ENCODE data around the gene FNDC5. TPM values are rescaled to one million over a fixed set of nuclear protein-coding genes. Genes with fewer than 3 reads are reported as not detected.

FNDC5 gene
- total and polyA plus RNA-seq, 2 of the 13 experiments (the other 11 are each of a cell fraction or from before 2014, with no cell fraction given): 1.4 to 3.1 TPM

- TF ChIP-seq DMTF1 (CRISPR knock-in tag; IDR thresholded peaks at IDR 0.05): no peak; the same call in 1 of the 2 replicates
- no peak for TF ChIP-seq SSRP1 (CRISPR knock-in tag; IDR thresholded peaks at IDR 0.05)
- no peak for TF ChIP-seq GLI4 (CRISPR knock-in tag; IDR thresholded peaks at IDR 0.05; ENCODE audit: borderline replicate concordance)
- TF ChIP-seq KDM3A (CRISPR knock-in tag; IDR thresholded peaks at IDR 0.05; ENCODE audit: low read depth): peak; percentile 94
- TF ChIP-seq ZNF331 (CRISPR knock-in tag; IDR thresholded peaks at IDR 0.05): peak; percentile 97
- TF ChIP-seq PHB2 (IDR thresholded peaks at IDR 0.05; ENCODE audit: partially characterized antibody): no peak
- 0 out of 2 replicates have a peak, but pooled peaks have one; percentile 51 for TF ChIP-seq ZNF766 (CRISPR knock-in tag; IDR thresholded peaks at IDR 0.05; ENCODE audit: borderline replicate concordance)
- peak; percentile 78; the same call in 1 of the 2 replicates for TF ChIP-seq ZNF589 (CRISPR knock-in tag; conservative IDR thresholded peaks at IDR 0.05)
- peak; percentile 72; the same call in 1 of the 2 replicates for TF ChIP-seq ZBTB33 (CRISPR knock-in tag; IDR thresholded peaks at IDR 0.05)
- TF ChIP-seq NR0B2 (CRISPR knock-in tag; IDR thresholded peaks at IDR 0.05): peak; percentile 95
- TF ChIP-seq ZNF460 (CRISPR knock-in tag; IDR thresholded peaks at IDR 0.05; ENCODE audit: borderline replicate concordance): no peak; the same call in 1 of the 2 replicates
- TF ChIP-seq RFX5 (IDR thresholded peaks at IDR 0.05; ENCODE audit: low read depth, low read length): no peak
- peak; percentile 86 for TF ChIP-seq GMEB1 (CRISPR knock-in tag; IDR thresholded peaks at IDR 0.05; ENCODE audit: borderline replicate concordance)
- peak; percentile 99 for TF ChIP-seq POLR2AphosphoS2 (IDR thresholded peaks at IDR 0.05; ENCODE audit: low read depth, low read length)
- peak; percentile 79; the same call in 1 of the 2 replicates for TF ChIP-seq ZNF878 (CRISPR knock-in tag; IDR thresholded peaks at IDR 0.05)
- no peak for TF ChIP-seq PLSCR1 (CRISPR knock-in tag; IDR thresholded peaks at IDR 0.05; ENCODE audit: borderline replicate concordance)
- TF ChIP-seq ZNF260 (CRISPR knock-in tag; IDR thresholded peaks at IDR 0.05; ENCODE audit: borderline replicate concordance, low read depth): no peak
- no peak for TF ChIP-seq CTCF (CRISPR knock-in tag; IDR thresholded peaks at IDR 0.05)
- TF ChIP-seq ZNF580 (CRISPR knock-in tag; IDR thresholded peaks at IDR 0.05; ENCODE audit: borderline replicate concordance, low read depth): peak; percentile 91; the same call in 1 of the 2 replicates
Observed at GRCh38 chr1:32817159-32817814, 53.4 kb downstream of the FNDC5 start, which contains the start of the genes S100PBP and YARS1 (continued).
